ENCODE measurements around the gene SHMT2. TPM values are rescaled to one million over a fixed set of nuclear protein-coding genes. Genes with fewer than 3 reads are reported as not detected.

Gene SHMT2
- total RNA-seq, 1 experiment from 2014 or later: 343 TPM

- H3K27me3 ChIP-seq: 0 out of 2 replicates have a peak, but pooled peaks cover 3% of the 10 kb centered on the region
- no peak for DNase-seq
- H3K4me3 ChIP-seq: no peak overlapping the region
- H3K9me3 ChIP-seq: no peaks in the 10 kb centered on the region
- peaks cover 8% of the 10 kb centered on the region for H3K36me3 ChIP-seq
These were observed 11.3 kb upstream of the SHMT2 start for GRCh38 chr12:57218030-57218853.

DNA sequence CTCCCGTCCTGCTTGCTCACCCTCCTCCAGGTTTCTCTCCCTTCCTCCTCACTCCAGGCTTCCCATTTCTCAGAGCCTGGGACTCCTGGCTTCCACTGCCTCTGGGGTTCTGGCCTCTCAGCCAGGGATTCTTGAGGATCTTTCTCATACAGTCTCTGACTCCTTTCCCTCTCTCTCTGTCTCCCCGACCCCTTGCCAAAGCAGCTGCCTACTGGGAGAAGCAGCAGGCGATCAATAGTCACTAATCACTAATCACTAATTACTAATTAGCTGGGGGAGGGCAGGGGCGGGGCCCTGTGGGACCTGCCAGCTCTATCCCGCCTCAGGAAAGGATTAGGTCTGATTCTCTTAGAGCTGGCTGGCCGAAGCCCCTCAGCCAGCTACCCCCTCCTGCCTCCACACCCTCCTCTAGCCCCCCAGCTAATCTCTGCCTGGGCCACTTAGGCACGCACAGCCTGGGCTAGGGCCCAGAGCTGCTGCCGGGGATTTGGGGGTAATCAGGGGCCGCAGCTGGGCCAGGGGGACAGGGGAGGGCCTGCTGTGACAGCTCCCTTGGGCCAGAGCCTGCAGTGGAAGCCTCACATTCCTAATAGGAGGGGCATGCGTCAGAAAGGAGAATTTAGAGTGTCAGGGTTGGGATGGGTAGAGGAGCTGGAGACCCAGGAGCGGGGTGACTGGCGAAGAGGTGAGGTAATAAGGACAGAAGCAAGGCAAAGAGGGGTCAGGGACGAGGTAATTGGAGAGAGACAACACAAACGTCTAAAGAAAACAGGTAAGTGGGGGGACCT lies 10.1 kb upstream of the SHMT2 start:
- H3K4me3 ChIP-seq: no peak overlapping the region
- H3K27me3 ChIP-seq: 0 out of 2 replicates have a peak, but pooled peaks cover 3% of the 10 kb centered on the region
- DNase-seq: no peak
- H3K36me3 ChIP-seq: no peaks in the 10 kb centered on the region
- no peaks in the 10 kb centered on the region for H3K9me3 ChIP-seq

DNA sequence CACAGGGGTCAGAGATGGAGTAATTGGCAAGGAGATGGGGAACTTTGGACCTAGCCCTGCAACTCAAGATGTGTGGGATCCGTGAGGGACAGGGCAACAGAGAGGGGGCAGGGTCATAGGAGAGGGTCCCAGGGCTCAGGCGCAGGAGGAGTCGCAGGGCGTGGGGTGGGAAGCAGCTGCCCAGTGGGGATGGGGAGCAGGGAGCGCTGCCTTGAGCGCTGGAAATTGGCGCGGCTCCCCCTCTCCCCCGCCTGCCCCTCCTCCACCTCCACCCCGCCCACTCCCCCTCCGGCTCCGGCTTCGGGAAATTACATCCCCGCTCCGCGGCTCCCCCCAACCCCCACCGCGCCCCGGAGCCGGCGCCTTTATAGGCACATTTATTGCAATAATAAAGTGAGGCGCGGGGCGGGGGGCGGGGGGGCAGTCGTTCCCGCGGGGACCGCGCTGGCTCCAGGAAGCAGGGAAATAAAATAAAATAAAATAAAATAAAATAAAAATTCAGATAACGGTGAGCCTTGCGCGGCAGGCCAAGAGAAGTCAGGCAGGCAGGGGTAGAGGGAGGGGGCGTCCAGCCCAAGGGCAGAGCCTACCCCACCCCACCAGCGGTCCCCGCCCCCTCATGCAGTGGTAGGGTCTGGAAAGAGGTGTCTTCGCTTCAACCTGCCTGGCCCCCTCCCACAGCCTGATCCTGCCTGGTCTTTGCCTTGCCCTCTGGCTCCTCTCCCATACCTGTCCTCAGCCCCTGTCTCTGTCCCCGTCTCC lies 9.3 kb upstream of the SHMT2 start:
- Histone ChIP-seq H3K36me3 (no peaks in the 10 kb centered on the region), H3K4me3 (no peak overlapping the region), H3K9me3 (no peaks in the 10 kb centered on the region), H3K27me3 (0 out of 2 replicates have a peak, but pooled peaks cover 3% of the 10 kb centered on the region)
- no peak for DNase-seq

- 0 out of 2 replicates have a peak, but pooled peaks cover 3% of the 10 kb centered on the region for H3K27me3 ChIP-seq
- DNase-seq: no peak
- H3K9me3 ChIP-seq: no peaks in the 10 kb centered on the region
- no peak overlapping the region for H3K4me3 ChIP-seq
- no peaks in the 10 kb centered on the region for H3K36me3 ChIP-seq
These were observed 8.7 kb upstream of the SHMT2 start for GRCh38 chr12:57220770-57221168.

- DNase-seq: no peak
- Histone ChIP-seq H3K27me3 (no peaks in the 10 kb centered on the region), H3K36me3 (no peaks in the 10 kb centered on the region), H3K4me3 (no peak overlapping the region), H3K9me3 (no peaks in the 10 kb centered on the region)
These were observed 8.2 kb upstream of the SHMT2 start for GRCh38 chr12:57221169-57221917.

DNA sequence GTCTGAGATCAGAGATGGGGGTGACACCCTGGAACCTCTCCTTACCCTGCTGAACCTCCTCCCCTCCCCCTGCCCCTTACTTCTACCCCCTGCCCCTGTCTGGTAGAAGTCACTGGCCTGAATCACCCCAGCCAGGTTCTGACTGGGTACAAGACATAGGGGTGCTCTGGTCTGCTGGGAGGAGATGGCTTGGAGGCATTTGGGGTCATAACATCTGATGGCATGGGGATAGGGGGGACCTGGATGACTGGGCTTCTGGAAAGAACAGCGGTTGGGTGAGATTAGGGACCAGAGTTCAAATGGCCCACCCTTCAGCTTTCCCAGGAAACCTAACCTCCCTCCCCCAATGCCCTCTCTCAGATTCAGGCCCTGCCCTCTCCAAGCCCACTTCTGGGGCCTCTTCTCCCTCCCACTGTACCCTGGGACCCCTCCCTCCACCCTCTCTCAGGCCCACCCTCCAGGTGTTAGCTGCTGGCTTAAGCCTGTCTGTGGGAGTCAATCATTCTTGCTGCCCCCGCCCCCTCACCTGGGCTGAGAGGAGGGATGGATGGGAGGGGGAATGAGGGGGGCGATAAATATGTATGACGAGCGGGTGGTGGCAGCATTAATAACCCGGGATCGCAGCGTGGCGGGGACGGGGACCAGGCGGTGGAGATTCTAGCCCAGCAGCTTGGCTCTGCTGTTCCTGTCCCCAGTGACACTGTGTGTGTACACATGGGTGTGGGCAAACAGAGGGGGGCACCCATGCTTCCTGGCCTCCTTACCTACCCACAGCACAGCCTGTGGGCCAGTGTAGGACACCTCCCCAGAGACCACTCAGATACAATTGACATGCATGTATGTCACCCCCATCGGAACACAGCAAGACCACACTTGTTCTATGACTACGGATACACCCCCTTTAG lies 7.0 kb upstream of the SHMT2 start:
- Histone ChIP-seq H3K4me3 (no peak overlapping the region), H3K9me3 (no peaks in the 10 kb centered on the region), H3K36me3 (no peaks in the 10 kb centered on the region), H3K27me3 (no peaks in the 10 kb centered on the region)
- DNase-seq: no peak

DNA sequence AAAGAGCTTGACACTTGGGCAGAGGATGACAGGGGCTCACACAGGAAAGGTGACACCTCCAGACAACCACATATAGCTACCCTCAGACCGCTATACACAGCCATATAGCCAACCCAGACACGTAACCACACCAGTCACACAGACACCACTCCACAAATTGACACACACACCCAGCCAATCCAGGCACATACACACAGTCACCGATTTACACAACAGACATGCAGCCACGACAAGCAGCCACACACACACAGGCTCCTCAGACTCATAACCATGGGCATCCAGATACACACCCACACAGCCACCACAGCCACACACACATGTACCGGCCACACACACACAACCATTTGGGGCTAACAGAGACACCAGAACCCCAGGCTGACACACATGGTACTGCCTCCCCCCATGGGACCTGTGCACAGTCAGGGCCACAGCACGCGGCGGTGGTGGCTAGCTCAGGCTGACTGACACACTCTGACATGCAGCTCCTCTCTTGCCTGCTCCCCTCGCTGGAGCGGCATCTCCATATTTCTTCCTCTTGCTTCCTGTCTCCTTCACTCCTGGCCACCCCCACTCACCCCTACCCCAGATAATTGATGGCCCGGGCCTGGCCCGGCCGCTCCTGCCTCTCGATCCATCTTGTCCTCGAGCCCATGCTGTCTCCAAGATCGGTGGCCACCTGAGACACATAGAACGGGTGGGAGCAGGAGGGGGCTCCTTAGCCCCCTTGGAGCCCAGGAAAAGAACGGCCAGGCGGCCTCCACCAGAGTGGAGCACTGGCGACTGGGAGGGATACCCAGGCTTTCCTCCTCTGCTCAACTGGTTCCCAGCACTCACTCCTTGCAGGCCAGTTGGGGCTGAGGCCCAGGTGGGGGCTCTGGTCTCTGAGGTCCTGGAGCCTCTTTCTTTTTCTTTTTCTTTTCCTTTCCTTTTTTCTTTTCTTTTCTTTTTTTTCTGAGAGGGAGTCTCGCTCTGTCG lies 6.0 kb upstream of the SHMT2 start:
- Histone ChIP-seq H3K36me3 (no peaks in the 10 kb centered on the region), H3K27me3 (no peaks in the 10 kb centered on the region), H3K4me3 (no peak overlapping the region), H3K9me3 (no peaks in the 10 kb centered on the region)
- DNase-seq: no peak

DNA sequence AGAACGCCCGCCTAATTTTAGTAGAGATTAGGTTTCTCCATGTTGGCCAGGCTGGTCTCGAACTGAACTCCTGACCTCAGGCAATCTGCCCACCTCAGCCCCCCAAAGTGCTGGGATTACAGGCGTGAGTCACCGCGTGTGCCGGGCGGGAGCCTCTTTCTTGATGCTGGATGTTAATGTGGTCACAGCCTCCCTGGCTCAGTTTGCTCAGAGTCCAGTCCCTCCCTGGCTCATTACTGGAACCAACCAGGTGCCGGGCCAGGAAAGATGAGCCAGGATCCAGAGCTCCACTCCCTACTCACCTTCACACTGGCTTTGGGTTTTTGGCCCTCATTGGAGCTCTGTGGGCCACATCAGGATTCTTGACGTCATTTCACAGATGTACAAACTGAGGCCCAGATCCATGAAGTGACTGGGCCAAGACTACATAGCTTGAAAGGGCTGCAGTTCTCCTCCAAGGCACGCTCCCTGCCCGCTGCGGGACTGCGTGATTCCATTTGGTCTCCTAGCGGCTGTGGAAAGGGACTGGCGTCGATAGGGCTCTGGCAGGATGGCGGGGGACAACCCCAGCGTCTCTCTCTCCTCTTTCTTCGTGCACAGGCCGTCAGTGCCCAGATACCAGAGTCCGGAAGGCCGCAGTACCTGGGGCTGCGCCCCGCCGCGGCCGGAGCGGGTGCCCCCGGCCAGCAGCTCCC lies 5.1 kb upstream of the SHMT2 start:
- DNase-seq: no peak
- Histone ChIP-seq H3K27me3 (no peaks in the 10 kb centered on the region), H3K9me3 (no peaks in the 10 kb centered on the region), H3K4me3 (no peak overlapping the region), H3K36me3 (no peaks in the 10 kb centered on the region)

GRCh38 chr12:57224973-57225679 lies 4.4 kb upstream of the SHMT2 start:
- H3K9me3 ChIP-seq: no peaks in the 10 kb centered on the region
- no peak for DNase-seq
- H3K4me3 ChIP-seq: no peak overlapping the region

GRCh38 chr12:57225680-57226210 lies 3.8 kb upstream of the SHMT2 start:
- H3K4me3 ChIP-seq: no peak overlapping the region
- no peaks in the 10 kb centered on the region for H3K9me3 ChIP-seq
- no peaks in the 10 kb centered on the region for H3K27me3 ChIP-seq
- no peak for DNase-seq
- peaks cover 6% of the 10 kb centered on the region; the same call in 1 of the 2 replicates for H3K36me3 ChIP-seq

More at GRCh38 chr12:57224973-57225679, 4.4 kb upstream of the SHMT2 start:
- H3K36me3 ChIP-seq: no peaks in the 10 kb centered on the region; the same call in 1 of the 2 replicates
- H3K27me3 ChIP-seq: no peaks in the 10 kb centered on the region

GRCh38 chr12:57226588-57227314 lies 2.8 kb upstream of the SHMT2 start:
- Histone ChIP-seq H3K36me3 (peaks cover 16% of the 10 kb centered on the region), H3K27me3 (no peaks in the 10 kb centered on the region), H3K9me3 (no peaks in the 10 kb centered on the region), H3K4me3 (no peak overlapping the region)
- DNase-seq: no peak

DNA sequence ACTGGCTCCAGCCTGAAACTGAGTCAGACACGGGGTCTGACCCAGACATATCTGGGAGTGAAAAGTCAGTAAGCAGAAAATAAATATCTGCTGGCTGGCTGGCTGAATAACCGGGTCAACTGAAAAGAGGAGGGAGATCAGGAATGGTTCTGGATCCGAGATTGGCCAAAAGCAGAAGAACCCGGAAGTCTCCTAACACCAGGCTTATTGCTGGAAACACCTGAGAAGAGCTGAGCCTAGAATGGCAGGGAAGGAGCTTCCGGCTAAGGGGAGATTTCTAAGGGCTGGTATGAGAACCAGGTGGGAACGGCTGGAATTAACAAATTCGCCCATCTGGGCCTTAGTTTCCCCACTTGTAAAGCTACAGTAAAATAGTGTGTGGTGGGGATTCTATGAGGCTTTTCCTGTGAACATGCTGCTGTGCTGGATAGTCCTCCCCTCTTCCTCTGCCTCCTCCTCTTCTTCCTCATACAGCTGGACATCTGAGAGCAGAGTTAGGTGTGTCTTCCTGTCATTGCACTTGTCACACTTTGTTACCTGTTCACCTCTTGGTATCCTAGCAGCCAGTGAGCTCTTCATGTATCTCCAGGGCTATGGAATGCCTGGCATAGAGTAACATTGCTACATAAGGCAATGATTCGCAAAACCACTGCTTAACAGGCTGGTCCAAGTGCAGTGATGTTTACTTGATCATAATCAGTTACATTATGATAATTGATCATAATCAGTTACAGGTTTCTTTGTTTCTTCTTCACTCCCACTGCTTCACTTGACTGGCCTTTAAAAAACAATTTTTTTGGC lies 2.0 kb upstream of the SHMT2 start:
- no peaks in the 10 kb centered on the region for H3K27me3 ChIP-seq
- H3K9me3 ChIP-seq: no peaks in the 10 kb centered on the region
- no peak overlapping the region for H3K4me3 ChIP-seq
- no peak for DNase-seq
- H3K36me3 ChIP-seq: peaks cover 24% of the 10 kb centered on the region
